GM19395 (cell line): ENCODE data around the gene CLIP2.
"Not testable (repeated sequence)": the region's sequence is repeated elsewhere in the genome, so short reads cannot be mapped to it uniquely, and the experiment has no call there.

Experiments used
- ATAC-seq: cut with Tn5 transposase; IDR thresholded peaks from one replicate; pipeline ENCODE4 v1.9.1; 2021; ENCODE audit warnings: mild to moderate bottlenecking, moderate library complexity; ENCODE audit not compliant: unreplicated experiment

The CLIP2 gene

DNA sequence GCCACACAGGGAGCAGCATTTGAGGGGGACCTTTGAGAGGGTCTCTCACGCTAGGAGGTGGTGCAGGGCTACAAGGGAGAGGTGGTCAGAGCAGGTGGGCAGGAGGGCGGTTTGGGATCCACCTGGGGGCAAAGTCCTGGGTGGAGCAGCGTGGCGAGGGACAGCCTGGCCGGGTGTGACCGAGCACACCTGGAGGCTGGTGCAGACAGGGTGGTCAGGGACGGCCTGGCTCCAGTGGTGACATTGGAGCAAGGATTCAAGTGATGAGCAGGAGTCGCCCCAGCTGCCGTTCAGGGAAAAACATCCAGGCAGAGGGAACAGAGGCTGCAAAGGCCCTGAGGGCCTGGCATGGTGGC lies 36.0 kb downstream of the CLIP2 start:
- ATAC-seq: no peak

- ATAC-seq: no peak
Measured at GRCh38 chr7:74329225-74329624, 40.0 kb downstream of the CLIP2 start.

- ATAC-seq: no peak
Measured at GRCh38 chr7:74332373-74333176, 43.4 kb downstream of the CLIP2 start.

GRCh38 chr7:74334030-74334429 lies 44.8 kb downstream of the CLIP2 start:
- no peak for ATAC-seq

- ATAC-seq: no peak
Measured at GRCh38 chr7:74337926-74338325, 48.7 kb downstream of the CLIP2 start.

GRCh38 chr7:74338366-74339108 lies 49.3 kb downstream of the CLIP2 start:
- ATAC-seq: no peak

DNA sequence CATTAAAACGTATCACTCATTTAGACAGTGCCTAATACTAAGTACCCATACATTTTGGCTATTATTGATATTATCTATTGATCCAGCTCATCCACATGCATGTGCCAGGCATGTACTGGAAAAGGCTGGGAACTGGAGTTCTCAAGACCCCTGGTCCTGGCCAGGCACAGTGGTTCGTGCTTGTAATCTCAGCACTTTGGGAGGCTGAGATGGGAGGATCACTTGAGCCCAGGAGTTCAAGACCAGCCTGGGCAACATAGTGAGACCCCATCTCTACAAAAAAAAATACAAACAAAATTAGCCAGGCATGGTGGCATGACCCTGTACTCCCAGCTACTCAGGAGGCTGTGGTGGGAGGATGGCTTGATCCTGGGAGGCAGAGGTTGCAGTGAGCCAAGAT lies 50.4 kb downstream of the CLIP2 start:
- ATAC-seq: not testable (repeated sequence)

GRCh38 chr7:74343281-74344131 lies 54.3 kb downstream of the CLIP2 start:
- no peak for ATAC-seq

GRCh38 chr7:74344132-74344496 lies 54.9 kb downstream of the CLIP2 start:
- ATAC-seq: no peak

DNA sequence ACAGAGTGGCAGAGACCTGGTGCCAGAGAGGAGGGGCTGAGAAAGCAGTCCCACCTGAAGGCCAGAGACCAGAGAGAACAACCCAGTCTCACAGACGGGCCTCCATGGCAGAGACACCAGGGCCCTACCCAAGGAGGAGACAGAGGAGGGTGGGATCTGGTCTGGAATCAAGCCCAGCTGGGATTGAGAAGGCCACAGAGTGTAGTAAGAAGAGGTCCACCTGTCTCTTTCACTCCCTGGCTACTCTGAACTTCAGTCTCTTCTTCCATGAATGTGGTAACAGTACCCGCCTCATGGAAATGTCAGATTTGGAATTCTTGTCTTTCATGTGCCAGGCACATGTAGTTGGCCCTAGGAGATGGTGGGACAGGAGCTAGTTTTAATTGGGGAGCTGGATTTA lies 55.6 kb downstream of the CLIP2 start:
- ATAC-seq: no peak

- no peak for ATAC-seq
Measured at GRCh38 chr7:74345970-74346369, 56.8 kb downstream of the CLIP2 start.

DNA sequence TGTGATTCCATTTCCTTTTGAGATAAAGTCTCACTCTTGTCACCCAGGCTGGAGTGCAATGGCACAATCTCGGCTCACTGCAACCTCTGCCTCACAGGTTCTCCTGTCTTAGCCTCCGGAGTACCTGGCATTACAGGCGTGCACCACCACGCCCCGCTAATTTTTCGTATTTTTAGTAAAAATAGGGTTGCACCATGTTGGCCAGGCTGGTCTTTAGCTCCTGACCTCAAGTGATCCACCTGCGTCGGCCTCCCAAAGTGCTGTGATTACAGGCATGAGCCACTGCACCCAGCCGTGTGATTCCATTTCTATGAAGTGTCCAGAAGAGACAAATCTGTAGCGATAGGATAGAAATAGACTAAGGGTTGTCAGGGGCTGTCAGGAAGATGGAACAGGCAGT lies 60.4 kb downstream of the CLIP2 start:
- ATAC-seq: no peak

GRCh38 chr7:74350751-74351150 lies 61.5 kb downstream of the CLIP2 start:
- ATAC-seq: no peak

GRCh38 chr7:74351836-74352235 lies 62.6 kb downstream of the CLIP2 start:
- ATAC-seq: no peak

GRCh38 chr7:74352551-74353138 lies 63.4 kb downstream of the CLIP2 start:
- ATAC-seq: not testable (repeated sequence)

GRCh38 chr7:74354009-74354408 lies 64.8 kb downstream of the CLIP2 start:
- no peak for ATAC-seq

GRCh38 chr7:74355091-74355490 lies 65.9 kb downstream of the CLIP2 start:
- ATAC-seq: no peak

DNA sequence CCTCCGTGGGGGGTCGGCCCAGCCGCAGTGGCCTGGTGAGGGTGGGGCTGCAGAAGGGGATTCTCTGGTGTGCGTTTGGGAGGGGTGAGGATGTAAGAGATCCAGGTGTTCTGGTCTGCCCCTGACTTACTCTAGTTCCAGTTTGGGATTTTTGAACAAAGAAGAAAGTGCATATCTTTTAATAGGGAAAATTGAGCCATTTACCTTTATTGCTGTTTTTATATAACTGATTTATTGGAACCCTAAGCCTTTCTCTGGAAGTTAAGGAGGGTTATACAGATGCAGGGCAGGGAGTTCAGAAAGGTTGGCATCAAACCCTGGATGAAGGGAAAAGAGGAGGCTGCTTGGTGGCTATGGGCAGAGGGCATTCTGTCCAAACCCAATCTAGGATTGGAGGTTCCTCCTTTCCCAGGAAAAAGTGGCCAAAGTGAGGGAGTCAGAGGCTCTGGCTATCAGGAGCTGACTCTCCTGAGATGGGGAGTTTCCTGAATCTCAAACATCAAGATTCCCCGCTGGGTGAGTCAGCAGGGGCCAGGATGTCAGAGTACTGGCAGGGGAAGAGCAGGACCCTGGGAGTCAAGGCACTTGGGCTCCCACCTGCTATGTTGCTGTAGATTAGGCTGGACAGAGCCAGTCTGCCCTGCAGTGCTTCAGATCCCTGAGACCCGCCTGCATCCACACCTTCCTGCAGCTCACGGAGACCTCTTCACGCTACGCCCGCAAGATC lies 67.5 kb downstream of the CLIP2 start:
- ATAC-seq: no peak

GRCh38 chr7:74360008-74360407 lies 70.8 kb downstream of the CLIP2 start:
- no peak for ATAC-seq

DNA sequence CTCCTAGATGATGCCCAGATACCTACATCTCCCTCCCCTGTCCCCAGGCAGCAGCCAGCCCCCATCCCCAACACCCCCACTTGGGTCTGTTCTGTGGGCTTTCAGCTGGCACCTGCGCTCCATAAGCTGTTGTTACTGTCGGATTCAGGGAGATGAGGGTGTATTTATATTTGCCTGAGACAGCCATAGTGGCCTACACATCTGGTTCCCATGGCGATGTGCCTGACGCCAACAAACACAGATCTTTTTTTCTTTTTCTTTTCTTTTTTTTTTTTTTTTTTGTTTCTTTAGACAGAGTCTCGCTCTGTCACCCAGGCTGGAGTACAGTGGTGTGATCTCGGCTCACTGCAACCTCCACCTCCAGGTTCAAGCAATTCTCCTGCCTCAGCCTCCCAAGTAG lies 73.1 kb downstream of the CLIP2 start:
- no peak for ATAC-seq

DNA sequence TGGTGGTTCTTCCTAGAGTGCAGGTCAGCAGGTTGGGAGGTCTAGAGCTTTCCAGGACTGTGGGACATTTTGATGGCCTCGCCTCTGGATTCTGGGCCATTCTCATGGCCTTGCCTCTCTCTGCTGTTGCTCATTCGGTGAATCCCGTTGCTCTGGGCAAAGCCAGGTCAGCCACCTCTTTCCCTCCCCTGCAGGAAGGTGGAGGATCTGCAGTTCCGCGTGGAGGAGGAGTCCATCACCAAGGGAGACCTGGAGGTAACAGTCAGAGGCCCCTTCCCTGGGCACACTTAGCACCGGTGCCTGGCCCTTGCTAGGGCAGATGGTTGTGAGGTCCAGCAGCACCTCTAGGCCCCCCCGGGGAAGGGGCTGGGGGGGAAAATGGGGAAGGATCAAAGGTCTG lies 74.9 kb downstream of the CLIP2 start:
- ATAC-seq: no peak
